Endothelial cell of umbilical vein (primary cell): Measurements from ENCODE around the gene HTRA1. TPM values are rescaled to one million over a fixed set of nuclear protein-coding genes. Genes with fewer than 3 reads are reported as not detected.

Source experiments
- BruUV-seq: library from RNA; stranded (reverse); fragments of 400-500 nt; replicated peaks from 2 replicates; lab custom pipeline; 2021; lab: Mats Ljungman, UMichigan
- CTCF ChIA-PET: fragments of 300-600, 350-600 bp; sonication (Branson Sonifier 250); formaldehyde crosslinking; loops from one replicate; lab custom pipeline; 2021; ENCODE audit warnings: antibody characterized with exemption, inconsistent platforms; lab: Charles Lee
- POLR2A ChIA-PET: fragments of 300-600, 350-600 bp; sonication (Branson Sonifier 250); formaldehyde crosslinking; loops from one replicate; lab custom pipeline; 2021; ENCODE audit warnings: antibody characterized with exemption, inconsistent platforms; lab: Charles Lee
- DNase-seq: peaks from one replicate; pipeline ENCODE4 v3.0.0-alpha.2; 2011; ENCODE audit warnings: low read depth, low spot score
- FAIRE-seq: peaks from 2 replicates; lab custom pipeline; 2011; peaks lifted over from hg19 to GRCh38; lab: Jason Lieb, UNC
- H2AFZ ChIP-seq: 2 replicates; pipeline ENCODE4 v1.6.0; 2012; ENCODE audit warnings: low read depth, low read length, control low read depth, inconsistent platforms
- H3K27ac ChIP-seq: 2 replicates; pipeline ENCODE4 v1.5.1; 2011; ENCODE audit warnings: low read depth, mild to moderate bottlenecking, control low read depth, low read length, moderate library complexity; ENCODE audit not compliant: insufficient read depth
- H3K27me3 ChIP-seq, 2 experiments: 2 replicates each; pipeline versions ENCODE4 v1.6.0 to v1.6.1; 2011; ENCODE audit warnings: low read length in 2 of 2, mixed read lengths in 1 of 2; ENCODE audit not compliant: control insufficient read depth in 2 of 2, insufficient read depth in 2 of 2
- H3K36me3 ChIP-seq, 2 experiments: 2 replicates in 1 of 2; 3 replicates in 1 of 2; pipeline ENCODE4 v1.5.1; 2011; ENCODE audit warnings: low read length in 2 of 2, mild to moderate bottlenecking in 1 of 2, moderate library complexity in 1 of 2; ENCODE audit not compliant: control insufficient read depth in 2 of 2, insufficient read depth in 2 of 2; ENCODE audit errors: extremely low read depth in 1 of 2
- H3K4me1 ChIP-seq: 3 replicates; pipeline ENCODE4 v1.5.1; 2011; ENCODE audit warnings: mild to moderate bottlenecking, low read length; ENCODE audit not compliant: control insufficient read depth, insufficient read depth; ENCODE audit errors: extremely low read depth
- H3K4me2 ChIP-seq: 2 replicates; pipeline ENCODE4 v1.6.1; 2011; ENCODE audit warnings: low read length, control low read depth, mixed read lengths; ENCODE audit not compliant: insufficient read depth
- H3K4me3 ChIP-seq, 3 experiments: fragments of 200-600 bp in 1 of 3; sonication (generic), shearing (Covaris generic) in 1 of 3; replicated peaks in 1 of 3; 2 replicates each; pipeline ENCODE4 v1.5.1; 2011 to 2016; ENCODE audit warnings: control low read depth in 3 of 3, low read length in 3 of 3, mild to moderate bottlenecking in 2 of 3, inconsistent platforms in 1 of 3, low read depth in 1 of 3, moderate library complexity in 1 of 3; ENCODE audit not compliant: insufficient read depth in 1 of 3
- H3K79me2 ChIP-seq: 2 replicates; pipeline ENCODE4 v1.6.0; 2012; ENCODE audit warnings: low read length, inconsistent platforms; ENCODE audit not compliant: control insufficient read depth, insufficient read depth
- H3K9ac ChIP-seq: replicated peaks from 2 replicates; pipeline ENCODE3; 2011; ENCODE audit warnings: low read length, control low read depth; ENCODE audit not compliant: insufficient read depth; ENCODE audit errors: extremely low read depth
- H3K9me1 ChIP-seq: replicated peaks from 3 replicates; pipeline ENCODE4 v1.6.0; 2011; ENCODE audit warnings: mild to moderate bottlenecking, low read length; ENCODE audit not compliant: control insufficient read depth, insufficient read depth; ENCODE audit errors: extremely low read depth
- H3K9me3 ChIP-seq: replicated peaks from 2 replicates; pipeline ENCODE4 v1.5.1; 2012; ENCODE audit warnings: low read length, inconsistent platforms; ENCODE audit not compliant: control insufficient read depth, insufficient read depth
- H4K20me1 ChIP-seq: replicated peaks from 2 replicates; pipeline ENCODE3; 2011; ENCODE audit warnings: mild to moderate bottlenecking, low read length; ENCODE audit not compliant: control insufficient read depth, insufficient read depth; ENCODE audit errors: extremely low read depth
- CTCF ChIP-seq, 2 donors: IDR thresholded peaks; 1 replicate in 1 of 2; 2 replicates in 1 of 2; pipeline ENCODE4 v1.5.1; 2011; ENCODE audit warnings: low read length in 2 of 2, mild to moderate bottlenecking in 2 of 2, moderate library complexity in 2 of 2, control low read depth in 1 of 2, inconsistent platforms in 1 of 2, low read depth in 1 of 2; ENCODE audit not compliant: insufficient read depth in 1 of 2; ENCODE audit errors: extremely low read depth in 1 of 2
- GATA2 ChIP-seq: IDR thresholded peaks from 2 replicates; pipeline ENCODE4 v1.7.0; 2011; ENCODE audit warnings: low read depth, mild to moderate bottlenecking, moderate library complexity, mixed read lengths, low read length; ENCODE audit not compliant: insufficient read length, insufficient read depth
- JUN ChIP-seq: IDR thresholded peaks from 2 replicates; pipeline ENCODE4 v1.6.1; 2011; ENCODE audit warnings: borderline replicate concordance, low read depth; ENCODE audit not compliant: insufficient read length, insufficient read depth
- MAX ChIP-seq: IDR thresholded peaks from 2 replicates; pipeline ENCODE4 v1.6.1; 2011; ENCODE audit not compliant: insufficient read depth, insufficient read length
- dilution Hi-C: fragments of 300-500 bp; cut with MboI; formaldehyde crosslinking; loops from one replicate; pipeline ENCODE4 v1.15.0; 2019; ENCODE audit warnings: low sequenced_read_pairs; ENCODE audit not compliant: extremely low pct_ligation_motif_present
- intact Hi-C: fragments of 100-400 bp; cut with micrococcal nuclease; formaldehyde crosslinking; loops from one replicate; pipeline ENCODE4 v1.10.0; 2022
- polyA plus RNA-seq, 4 experiments: library from polyadenylated mRNA; depleted of rRNA in 3 of 4; stranded (reverse) in 3 of 4; unstranded in 1 of 4; fragments of >200 nt; gene quantifications; 2 replicates each; pipeline versions ENCODE4 v1.2.1 to v1.2.3, GENCODE V29; 2011 to 2012; ENCODE audit warnings: missing spikeins in 1 of 4
- total RNA-seq: library from RNA; stranded (reverse); gene quantifications from 2 replicates; pipeline ENCODE4 v1.2.3, GENCODE V29; 2021

HTRA1 gene
- total and polyA plus RNA-seq, 2 donors (not counting 3 experiments of a cell fraction or from before 2014, with no cell fraction given) = 192 to 270 TPM

GRCh38 chr10:122513053-122513452, 51.7 kb downstream of the HTRA1 start:
- ChIA-PET POLR2A (no interaction called here), CTCF (interaction anchor here (0.9 to 5.0 kb wide), 6 partner anchors 9 to 214 kb away, joined by 3 to 36 read pairs (median 4); no protein-coding TSS in a partner anchor)
- Histone ChIP-seq H4K20me1 (no peaks in the 10 kb centered on the region), H3K36me3 (peaks cover 2 to 33% of the 10 kb centered on the region in 2 experiments), H3K9me1 (no peaks in the 10 kb centered on the region), H3K27ac (no peak overlapping the region), H3K9ac (no peak overlapping the region), H3K9me3 (no peaks in the 10 kb centered on the region), H3K4me2 (no peak overlapping the region), H3K4me1 (no peaks in the 10 kb centered on the region), H3K79me2 (no peaks in the 10 kb centered on the region), H3K27me3 (no peaks in the 10 kb centered on the region), H2AFZ (no peak overlapping the region), H3K4me3 (no peak overlapping the region)
- DNase-seq (no peak), FAIRE-seq (no peak)
- TF ChIP-seq JUN (no peak), MAX (no peak), GATA2 (no peak), CTCF (IDR thresholded peaks at IDR 0.05; ENCODE audit: extremely low read depth in 1 of 2, insufficient read depth in 1 of 2, low read depth in 1 of 2, low read length in 2 of 2) (no peak)
- intact Hi-C loops = no loop called here
- dilution Hi-C loops = no loop called here
- BruUV-seq = no TSS peak
